Fibroblast of mammary gland (primary cell): Measurements from ENCODE around the gene EPAS1.

Source experiments
- DNase-seq: peaks from one replicate; pipeline ENCODE4 v3.0.0-alpha.2; 2010; ENCODE audit warnings: low read depth
- H3K4me3 ChIP-seq: 2 replicates; pipeline ENCODE4 v1.5.1; 2011; ENCODE audit warnings: low read depth, mild to moderate bottlenecking, low read length, moderate library complexity; ENCODE audit not compliant: control insufficient read depth
- CTCF ChIP-seq: conservative IDR thresholded peaks from 2 replicates; pipeline ENCODE4 v1.5.1; 2011; ENCODE audit warnings: low read depth, low read length, inconsistent platforms; ENCODE audit not compliant: control insufficient read depth, insufficient read depth

Gene EPAS1

GRCh38 chr2:46286715-46287114 is 10.5 kb upstream of the EPAS1 start:
- no peak for TF ChIP-seq CTCF
- no peak for DNase-seq
- no peak overlapping the region for H3K4me3 ChIP-seq

GRCh38 chr2:46290078-46290477 is 7.1 kb upstream of the EPAS1 start:
- TF ChIP-seq CTCF: no peak
- no peak overlapping the region for H3K4me3 ChIP-seq
- DNase-seq: no peak

GRCh38 chr2:46293466-46293865 is 3.7 kb upstream of the EPAS1 start:
- no peak for TF ChIP-seq CTCF
- no peak overlapping the region for H3K4me3 ChIP-seq
- DNase-seq: no peak

DNA sequence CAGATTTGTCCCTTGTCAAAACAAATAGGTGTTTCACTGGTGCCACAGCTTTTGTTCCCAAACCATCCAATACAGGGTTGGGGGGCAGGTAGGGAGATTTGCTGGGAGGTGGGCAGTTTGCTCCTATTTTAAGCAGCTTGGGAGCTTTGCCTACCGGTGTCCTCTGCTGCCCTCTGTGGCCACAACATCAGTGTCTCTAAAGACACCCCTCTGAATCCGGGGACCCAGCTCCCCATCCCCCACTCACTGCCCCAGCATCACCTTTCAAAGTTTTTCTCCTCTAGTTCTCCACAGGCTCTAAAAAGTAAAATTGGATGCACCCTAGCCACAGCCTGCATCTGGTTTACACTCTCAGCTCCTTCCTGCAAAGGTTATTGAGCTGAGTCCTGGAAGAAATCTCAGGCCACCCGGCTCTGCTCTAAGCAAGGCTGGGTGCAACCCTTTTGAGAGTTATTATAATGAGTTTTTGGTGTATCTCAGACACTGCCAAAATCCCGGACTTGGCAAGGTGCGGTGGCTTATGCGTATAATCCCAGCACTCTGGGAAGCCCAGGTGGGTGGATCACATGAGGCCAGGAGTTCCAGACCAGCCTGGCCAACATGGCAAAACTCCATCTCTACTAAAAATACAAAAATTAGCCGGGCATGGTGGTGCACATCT is 2.9 kb upstream of the EPAS1 start:
- DNase-seq: peak; percentile 49
- H3K4me3 ChIP-seq: no peak overlapping the region
- TF ChIP-seq CTCF: peak; percentile 48

DNA sequence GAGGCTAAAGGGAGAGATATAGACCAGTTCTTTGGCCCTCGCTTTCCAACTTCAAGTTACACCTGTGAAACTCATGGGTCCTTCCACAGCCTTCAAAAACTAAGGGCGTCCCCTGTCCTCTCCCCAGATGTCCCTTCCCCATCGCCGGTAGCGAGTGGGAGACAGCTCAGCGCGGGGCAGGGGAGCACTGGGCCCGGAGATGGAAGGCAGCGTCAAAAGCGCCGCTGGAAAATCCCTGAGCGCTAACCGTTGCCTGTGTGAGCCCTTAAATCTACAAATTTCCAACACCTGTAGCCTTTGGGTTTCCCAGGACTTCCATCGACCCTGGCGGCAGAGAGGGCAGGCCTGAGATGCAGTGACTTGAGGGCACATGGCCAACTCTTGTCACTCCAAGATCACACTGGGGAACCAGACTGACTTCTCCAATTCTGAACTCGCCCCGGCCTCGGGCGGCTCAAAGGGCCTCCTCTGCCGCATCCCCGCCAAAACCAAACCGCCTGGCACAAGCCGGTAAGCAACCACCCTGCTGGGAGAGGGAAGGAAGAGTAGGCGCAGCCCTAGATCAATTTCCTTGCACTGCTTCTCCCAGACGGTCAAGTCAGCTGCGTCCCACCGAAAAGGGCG is 879 bp upstream of the EPAS1 start:
- DNase-seq: no peak
- peak overlapping the region; percentile 49 for H3K4me3 ChIP-seq
- TF ChIP-seq CTCF: no peak

GRCh38 chr2:46297546-46298271 is 502 bp downstream of the EPAS1 start:
- peak overlapping the region; percentile 77 for H3K4me3 ChIP-seq
- TF ChIP-seq CTCF: no peak
- DNase-seq: no peak

- TF ChIP-seq CTCF: no peak
- no peak for DNase-seq
- peak overlapping the region; percentile 77 for H3K4me3 ChIP-seq
These were observed 990 bp downstream of the EPAS1 start for GRCh38 chr2:46298272-46298521.
